PC-3 (cell line): ENCODE measurements around the gene TRRAP. TPM values are rescaled to one million over a fixed set of nuclear protein-coding genes. Genes with fewer than 3 reads are reported as not detected.

Source experiments
- ATAC-seq: fragments of 200-7000 bp; cut with Tn5 transposase; 2 replicates; pipeline ENCODE4 v1.9.1; 2020; ENCODE audit warnings: mild to moderate bottlenecking, moderate library complexity
- BruUV-seq: library from RNA; stranded (reverse); fragments of 400-500 nt; replicated peaks from 2 replicates; lab custom pipeline; 2021; lab: Mats Ljungman, UMichigan
- CTCF ChIA-PET: fragments of 300-600 bp; sonication (Branson Sonifier 250); formaldehyde crosslinking; loops from one replicate; lab custom pipeline; 2022; ENCODE audit warnings: antibody characterized with exemption; lab: Charles Lee
- POLR2A ChIA-PET: fragments of 300-600 bp; sonication (Branson Sonifier 250); formaldehyde crosslinking; loops from one replicate; lab custom pipeline; 2022; ENCODE audit warnings: antibody characterized with exemption; ENCODE audit not compliant: unreplicated experiment; lab: Charles Lee
- DNase-seq: peaks from one replicate; pipeline ENCODE4 v3.0.0-alpha.2; 2015
- H2AFZ ChIP-seq: fragments of 300-600 bp; sonication (generic); 2 replicates; pipeline ENCODE4 v1.6.0; 2016; ENCODE audit warnings: antibody characterized with exemption, low read length
- H3F3A ChIP-seq: fragments of 300-600 bp; sonication (generic); one replicate; pipeline ENCODE4 v1.6.0; 2017; ENCODE audit warnings: antibody characterized with exemption, low read length, control low read depth, mild to moderate bottlenecking; ENCODE audit not compliant: unreplicated experiment
- H3K27ac ChIP-seq: fragments of 300-600 bp; sonication (generic); 2 replicates; pipeline ENCODE4 v1.5.1; 2016; ENCODE audit warnings: mild to moderate bottlenecking, low read length
- H3K27me3 ChIP-seq: fragments of 300-600 bp; sonication (generic); 2 replicates; pipeline ENCODE4 v1.6.1; 2016; ENCODE audit warnings: low read length, mixed read lengths
- H3K36me3 ChIP-seq: fragments of 300-600 bp; sonication (generic); 2 replicates; pipeline ENCODE4 v1.6.1; 2016; ENCODE audit warnings: low read depth, mixed run types, low read length, mixed read lengths
- H3K4me1 ChIP-seq: fragments of 300-600 bp; sonication (generic); 2 replicates; pipeline ENCODE4 v1.5.1; 2016; ENCODE audit warnings: low read length; ENCODE audit not compliant: insufficient read depth
- H3K4me2 ChIP-seq: fragments of 300-600 bp; sonication (generic); 2 replicates; pipeline ENCODE4 v1.6.0; 2016; ENCODE audit warnings: low read length
- H3K4me3 ChIP-seq: fragments of 300-600 bp; sonication (generic); 2 replicates; pipeline ENCODE4 v1.5.1; 2016; ENCODE audit warnings: mild to moderate bottlenecking, low read length, mixed read lengths
- H3K79me2 ChIP-seq: fragments of 300-600 bp; sonication (generic); 2 replicates; pipeline ENCODE4 v1.6.1; 2017; ENCODE audit warnings: low read length, mixed read lengths
- H3K9ac ChIP-seq: fragments of 300-600 bp; sonication (generic); 2 replicates; pipeline ENCODE4 v1.6.0; 2016; ENCODE audit warnings: mild to moderate bottlenecking, low read length
- H3K9me2 ChIP-seq: fragments of 300-600 bp; sonication (generic); replicated peaks from 2 replicates; pipeline ENCODE4 v1.6.1; 2016; ENCODE audit warnings: mixed run types, low read length, mixed read lengths
- H3K9me3 ChIP-seq: fragments of 300-600 bp; sonication (generic); 2 replicates; pipeline ENCODE4 v1.6.1; 2016; ENCODE audit warnings: low read length, mixed read lengths
- H4K20me1 ChIP-seq: fragments of 300-600 bp; sonication (generic); 2 replicates; pipeline ENCODE4 v1.6.1; 2016; ENCODE audit warnings: low read length, mixed read lengths
- EZH2 ChIP-seq: fragments of 300-600 bp; sonication (generic); IDR thresholded peaks from one replicate; pipeline ENCODE4 v1.6.1; 2017; ENCODE audit warnings: antibody characterized with exemption, mild to moderate bottlenecking, low read length; ENCODE audit not compliant: unreplicated experiment
- EZH2phosphoT487 ChIP-seq: fragments of 300-600 bp; sonication (generic); IDR thresholded peaks from 2 replicates; pipeline ENCODE4 v1.6.1; 2018; ENCODE audit warnings: mild to moderate bottlenecking, antibody characterized with exemption, low read length, borderline replicate concordance
- intact Hi-C: fragments of 100-400 bp; cut with micrococcal nuclease; formaldehyde crosslinking; loops from 2 replicates; pipeline ENCODE4 v1.9.0; 2023
- total RNA-seq: library from RNA; depleted of rRNA; stranded (reverse); fragments of >200 nt; gene quantifications from 2 replicates; pipeline ENCODE4 v1.2.3, GENCODE V29; 2014
- TF ChIP-seq, protein P1 (sequence below): fragments of 300-600 bp; sonication (generic); conservative IDR thresholded peaks from 2 replicates; pipeline ENCODE4 v1.5.1; 2017; ENCODE audit warnings: antibody characterized with exemption, low read depth, mild to moderate bottlenecking, low read length

Gene TRRAP
- total RNA-seq, 1 experiment from 2014 or later = 17.7 TPM

GRCh38 chr7:99029466-99030435, 151.4 kb downstream of the TRRAP start:
- Histone ChIP-seq H3K4me1 (peaks cover 10% of the 10 kb centered on the region), H3K79me2 (no peaks in the 10 kb centered on the region), H3K9me3 (no peaks in the 10 kb centered on the region), H3K4me3 (no peak overlapping the region), H3K36me3 (peaks cover 60% of the 10 kb centered on the region), H3K27ac (peak overlapping the region; percentile 38), H3K9ac (no peak overlapping the region; the same call in 1 of the 2 replicates), H2AFZ (no peak overlapping the region), H3K9me2 (no peaks in the 10 kb centered on the region), H3F3A (no peaks in the 10 kb centered on the region), H3K4me2 (no peak overlapping the region), H3K27me3 (no peaks in the 10 kb centered on the region), H4K20me1 (no peaks in the 10 kb centered on the region)
- ChIA-PET POLR2A (no interaction called here), CTCF (interaction anchor here (0.6 kb wide), 1 partner anchor 64 kb away, joined by 4 read pairs; no protein-coding TSS in a partner anchor)
- peak; percentile 13 for DNase-seq
- intact Hi-C loops = no loop called here
- no TSS peak for BruUV-seq
- ATAC-seq = peak; percentile 63
- no peak for TF ChIP-seq EZH2phosphoT487
- TF ChIP-seq EZH2 = no peak
- TF ChIP-seq, protein P1, sequence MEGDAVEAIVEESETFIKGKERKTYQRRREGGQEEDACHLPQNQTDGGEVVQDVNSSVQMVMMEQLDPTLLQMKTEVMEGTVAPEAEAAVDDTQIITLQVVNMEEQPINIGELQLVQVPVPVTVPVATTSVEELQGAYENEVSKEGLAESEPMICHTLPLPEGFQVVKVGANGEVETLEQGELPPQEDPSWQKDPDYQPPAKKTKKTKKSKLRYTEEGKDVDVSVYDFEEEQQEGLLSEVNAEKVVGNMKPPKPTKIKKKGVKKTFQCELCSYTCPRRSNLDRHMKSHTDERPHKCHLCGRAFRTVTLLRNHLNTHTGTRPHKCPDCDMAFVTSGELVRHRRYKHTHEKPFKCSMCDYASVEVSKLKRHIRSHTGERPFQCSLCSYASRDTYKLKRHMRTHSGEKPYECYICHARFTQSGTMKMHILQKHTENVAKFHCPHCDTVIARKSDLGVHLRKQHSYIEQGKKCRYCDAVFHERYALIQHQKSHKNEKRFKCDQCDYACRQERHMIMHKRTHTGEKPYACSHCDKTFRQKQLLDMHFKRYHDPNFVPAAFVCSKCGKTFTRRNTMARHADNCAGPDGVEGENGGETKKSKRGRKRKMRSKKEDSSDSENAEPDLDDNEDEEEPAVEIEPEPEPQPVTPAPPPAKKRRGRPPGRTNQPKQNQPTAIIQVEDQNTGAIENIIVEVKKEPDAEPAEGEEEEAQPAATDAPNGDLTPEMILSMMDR = no peak

- no peaks in the 10 kb centered on the region for H3F3A ChIP-seq
- no peak overlapping the region; the same call in 1 of the 2 replicates for H3K9ac ChIP-seq
- H3K9me2 ChIP-seq = no peaks in the 10 kb centered on the region
- H3K4me2 ChIP-seq = no peak overlapping the region
- H3K36me3 ChIP-seq = peaks cover 60% of the 10 kb centered on the region
- H2AFZ ChIP-seq = no peak overlapping the region
- no peak for TF ChIP-seq EZH2phosphoT487
- TF ChIP-seq, protein P1 = no peak
- TF ChIP-seq EZH2 = no peak
- no peak overlapping the region for H3K4me3 ChIP-seq
- no peaks in the 10 kb centered on the region for H4K20me1 ChIP-seq
- peaks cover 10% of the 10 kb centered on the region for H3K4me1 ChIP-seq
- no peaks in the 10 kb centered on the region for H3K9me3 ChIP-seq
- ChIA-PET CTCF (interaction anchor here (0.6 kb wide), 1 partner anchor 63 kb away, joined by 4 read pairs; no protein-coding TSS in a partner anchor), POLR2A (no interaction called here)
- H3K27ac ChIP-seq = peak overlapping the region; percentile 38
- H3K27me3 ChIP-seq = no peaks in the 10 kb centered on the region
- DNase-seq (no peak), ATAC-seq (no peak)
- H3K79me2 ChIP-seq = no peaks in the 10 kb centered on the region
- no TSS peak for BruUV-seq
- intact Hi-C loops = no loop called here
Observed at GRCh38 chr7:99030457-99030856, 152.1 kb downstream of the TRRAP start.

GRCh38 chr7:99030951-99031350, 152.6 kb downstream of the TRRAP start:
- no peak overlapping the region for H2AFZ ChIP-seq
- DNase-seq = no peak

More at GRCh38 chr7:99030951-99031350, 152.6 kb downstream of the TRRAP start:
- H3K4me2 ChIP-seq = no peak overlapping the region
- H3K4me3 ChIP-seq = no peak overlapping the region
- CTCF ChIA-PET = no interaction called here
- no peaks in the 10 kb centered on the region for H3K9me3 ChIP-seq
- H3K9ac ChIP-seq = no peak overlapping the region
- BruUV-seq = no TSS peak
- TF ChIP-seq, protein P1 = no peak
- no peak for TF ChIP-seq EZH2phosphoT487
- TF ChIP-seq EZH2 = no peak
- H3K9me2 ChIP-seq = no peaks in the 10 kb centered on the region
- H3K27ac ChIP-seq = no peak overlapping the region
- no peaks in the 10 kb centered on the region for H4K20me1 ChIP-seq
- H3K79me2 ChIP-seq = no peaks in the 10 kb centered on the region
- ATAC-seq = no peak
- H3K36me3 ChIP-seq = peaks cover 60% of the 10 kb centered on the region
- POLR2A ChIA-PET = no interaction called here
- H3K27me3 ChIP-seq = no peaks in the 10 kb centered on the region
- peaks cover 10% of the 10 kb centered on the region for H3K4me1 ChIP-seq
- H3F3A ChIP-seq = no peaks in the 10 kb centered on the region
- intact Hi-C loops = no loop called here
